ENCODE results near the gene AKAP13. TPM values are rescaled to one million over a fixed set of nuclear protein-coding genes. Genes with fewer than 3 reads are reported as not detected.

The AKAP13 gene
- total RNA-seq, 2 experiments from 2014 or later, result 85.1 to 104 TPM

DNA sequence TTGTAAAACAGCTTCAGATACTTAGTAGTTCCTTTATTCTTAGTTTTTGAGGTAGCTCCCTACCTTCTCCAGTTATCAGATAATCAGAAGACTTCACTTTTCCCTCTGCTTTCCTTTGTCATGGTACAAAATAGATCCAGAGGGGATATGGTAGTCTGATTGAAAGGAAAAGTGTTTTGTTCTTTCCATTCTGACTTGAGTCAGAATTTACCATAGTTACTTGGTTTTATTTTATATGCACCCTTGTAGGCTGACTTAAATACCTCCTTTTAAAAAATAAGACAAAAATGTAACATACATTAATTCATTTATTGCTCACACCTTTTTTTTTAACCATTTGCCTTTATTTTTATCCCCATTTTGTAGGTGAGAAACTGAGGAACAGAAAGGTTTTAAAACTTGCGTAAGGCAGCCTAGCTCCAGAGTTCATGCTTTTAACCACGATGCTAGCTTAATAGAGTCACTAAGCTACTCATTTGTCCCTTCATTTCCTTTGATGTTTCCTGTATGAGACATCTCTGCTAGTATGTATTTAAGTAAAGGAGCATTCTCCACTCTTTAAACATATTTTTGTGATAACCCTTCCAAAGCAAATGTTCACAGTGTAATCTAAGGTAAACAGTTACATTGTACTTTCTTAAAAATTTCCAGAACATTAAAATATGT lies 226.9 kb downstream of the AKAP13 start:
- ATAC-seq (peak; percentile 87), DNase-seq (no peak)
- H3K4me1 Mint-ChIP-seq, result peaks cover 30% of the 10 kb centered on the region
- H3K27me3 Mint-ChIP-seq, result no peaks in the 10 kb centered on the region
- CTCF ChIA-PET, result interaction anchor here (0.6 to 2.0 kb wide), 4 partner anchors 11 to 125 kb away, joined by 3 to 5 read pairs (median 4); no protein-coding TSS in a partner anchor
- intact Hi-C loops (cut with DNase I, micrococcal nuclease), result loop anchor here in 1 of 2 experiments (1.0 kb wide), 1 partner anchor 25 kb away; no protein-coding TSS in a partner anchor
- no peaks in the 10 kb centered on the region for H3K9me3 Mint-ChIP-seq (ENCODE audit: low read depth)
- H3K4me3 Mint-ChIP-seq, result no peak overlapping the region
- POLR2A ChIA-PET, result interaction anchor here (0.7 to 1.4 kb wide), 5 partner anchors 12 to 165 kb away, joined by 3 to 6 read pairs (median 3); no protein-coding TSS in a partner anchor
- peak overlapping the region; percentile 59 for H3K27ac Mint-ChIP-seq
- peaks cover 26% of the 10 kb centered on the region for H3K36me3 Mint-ChIP-seq (ENCODE audit: low read depth)

DNA sequence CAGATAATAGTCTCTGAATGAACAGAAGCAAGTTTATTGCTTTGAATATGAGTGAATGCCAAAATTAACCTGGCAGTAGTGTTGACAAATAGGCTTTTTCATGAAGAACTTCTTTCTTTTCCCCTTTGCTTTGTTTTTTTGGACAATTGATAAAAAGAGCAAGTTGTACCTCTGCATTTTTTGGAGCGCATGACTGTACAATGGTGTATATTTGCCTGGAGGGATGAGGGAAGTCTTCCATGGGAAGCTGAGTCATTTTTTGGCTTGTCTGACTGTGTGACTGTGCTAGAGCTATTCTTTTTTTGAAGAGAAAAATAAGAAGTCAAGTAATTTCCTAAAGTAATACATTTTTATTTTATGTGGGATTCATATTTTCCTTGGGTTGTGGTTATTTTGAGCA lies 227.4 kb downstream of the AKAP13 start:
- Mint-ChIP-seq H3K27me3 (no peaks in the 10 kb centered on the region), H3K4me3 (no peak overlapping the region), H3K4me1 (peaks cover 28% of the 10 kb centered on the region), H3K27ac (peak overlapping the region; percentile 51), H3K9me3 (ENCODE audit: low read depth) (no peaks in the 10 kb centered on the region), H3K36me3 (ENCODE audit: low read depth) (peaks cover 24% of the 10 kb centered on the region)
- ChIA-PET POLR2A (interaction anchor here (0.7 to 1.4 kb wide), 4 partner anchors 11 to 116 kb away, joined by 3 to 6 read pairs (median 4); no protein-coding TSS in a partner anchor), CTCF (interaction anchor here (1.5 to 2.0 kb wide), 3 partner anchors 10 to 37 kb away, joined by 3 to 5 read pairs (median 5); no protein-coding TSS in a partner anchor)
- DNase-seq (no peak), ATAC-seq (peak; percentile 20)
- intact Hi-C loops (cut with DNase I, micrococcal nuclease), result loop anchor here in 1 of 2 experiments (1.0 kb wide), 1 partner anchor 26 kb away; no protein-coding TSS in a partner anchor

DNA sequence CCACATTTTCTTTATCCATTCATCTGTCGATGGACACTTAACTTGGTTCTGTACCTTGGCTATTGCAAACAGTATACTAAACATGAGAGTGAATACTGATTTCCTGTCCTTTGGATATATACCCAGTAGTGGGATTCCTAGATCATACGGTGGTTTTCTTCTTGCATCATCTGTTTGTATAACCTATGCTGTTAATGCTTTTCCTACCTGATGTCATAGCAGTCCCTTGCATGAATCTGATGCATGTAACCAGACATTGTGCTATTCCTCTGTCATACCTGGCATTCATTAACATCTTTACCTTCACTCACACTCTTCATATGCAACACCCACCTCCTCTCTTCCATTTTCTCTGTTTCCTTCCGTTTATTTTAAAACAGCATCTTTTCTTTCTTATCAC lies 229.1 kb downstream of the AKAP13 start:
- Mint-ChIP-seq H3K27me3 (no peaks in the 10 kb centered on the region), H3K4me1 (peaks cover 15% of the 10 kb centered on the region), H3K36me3 (ENCODE audit: low read depth) (peaks cover 16% of the 10 kb centered on the region), H3K9me3 (ENCODE audit: low read depth) (no peaks in the 10 kb centered on the region), H3K27ac (no peak overlapping the region), H3K4me3 (no peak overlapping the region)
- intact Hi-C loops (cut with DNase I, micrococcal nuclease), result no loop called here
- ChIA-PET POLR2A (no interaction called here), CTCF (interaction anchor here (0.6 kb wide), 1 partner anchor 290 kb away, joined by 4 read pairs; no protein-coding TSS in a partner anchor)
- ATAC-seq, result no peak
- DNase-seq, result no peak

DNA sequence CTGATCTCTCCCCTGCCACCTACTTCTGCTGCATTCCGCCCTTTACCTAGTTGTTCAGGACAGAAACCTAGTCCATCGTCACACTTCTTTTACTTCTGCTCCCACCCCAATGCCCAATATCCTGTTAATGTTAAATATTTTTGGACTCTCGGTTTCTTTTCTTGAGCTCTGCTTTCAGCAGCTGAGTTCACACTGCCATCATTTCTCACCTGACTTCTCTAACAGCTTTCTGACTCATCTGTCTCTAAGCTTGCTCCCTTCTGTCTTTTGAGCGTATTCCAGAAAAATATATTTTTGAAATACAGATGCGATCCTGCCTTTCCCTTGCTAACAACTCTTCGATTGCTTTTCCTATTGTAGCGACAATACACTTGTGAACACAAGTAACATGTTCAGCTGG lies 231.0 kb downstream of the AKAP13 start:
- H3K4me1 Mint-ChIP-seq, result peaks cover 28% of the 10 kb centered on the region
- H3K9me3 Mint-ChIP-seq (ENCODE audit: low read depth), result no peaks in the 10 kb centered on the region
- DNase-seq, result no peak
- H3K27ac Mint-ChIP-seq, result peak overlapping the region; percentile 70
- POLR2A ChIA-PET, result no interaction called here
- no peaks in the 10 kb centered on the region for H3K27me3 Mint-ChIP-seq
- ATAC-seq, result no peak
- H3K36me3 Mint-ChIP-seq (ENCODE audit: low read depth), result peaks cover 11% of the 10 kb centered on the region
- CTCF ChIA-PET, result interaction anchor here (1.2 to 1.7 kb wide), 2 partner anchors 11 to 16 kb away, joined by 3 to 4 read pairs; no protein-coding TSS in a partner anchor
- intact Hi-C loops (cut with DNase I, micrococcal nuclease), result loop anchor here in 1 of 2 experiments (10.0 kb wide), 1 partner anchor 223 kb away; no protein-coding TSS in a partner anchor
- no peak overlapping the region for H3K4me3 Mint-ChIP-seq

DNA sequence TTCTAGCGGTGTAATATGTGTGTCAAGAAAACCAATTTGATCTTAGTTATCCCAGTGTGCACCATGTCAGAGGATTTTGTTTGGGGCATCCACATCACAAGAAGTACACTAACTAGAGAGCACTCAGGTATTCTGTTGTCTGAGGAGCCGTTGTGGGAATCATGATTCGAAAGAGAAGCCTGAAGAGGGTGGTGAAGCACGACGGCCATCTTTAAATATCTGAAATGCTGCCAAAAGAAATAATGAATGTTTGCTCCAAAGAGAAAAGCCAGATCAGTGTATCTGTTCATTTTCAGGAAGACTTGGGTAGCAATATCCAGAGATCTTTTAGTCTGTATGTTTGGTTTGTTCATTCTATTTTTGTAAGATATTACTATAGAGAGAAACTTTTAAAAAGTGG lies 233.7 kb downstream of the AKAP13 start:
- Mint-ChIP-seq H3K4me1 (peaks cover 33% of the 10 kb centered on the region), H3K27me3 (no peaks in the 10 kb centered on the region), H3K9me3 (ENCODE audit: low read depth) (no peaks in the 10 kb centered on the region), H3K4me3 (no peak overlapping the region), H3K27ac (no peak overlapping the region), H3K36me3 (ENCODE audit: low read depth) (peaks cover 11% of the 10 kb centered on the region)
- ChIA-PET CTCF (no interaction called here), POLR2A (no interaction called here)
- no peak for ATAC-seq
- intact Hi-C loops (cut with DNase I, micrococcal nuclease), result loop anchor here in 1 of 2 experiments (10.0 kb wide), 1 partner anchor 221 kb away; no protein-coding TSS in a partner anchor
- DNase-seq, result no peak

DNA sequence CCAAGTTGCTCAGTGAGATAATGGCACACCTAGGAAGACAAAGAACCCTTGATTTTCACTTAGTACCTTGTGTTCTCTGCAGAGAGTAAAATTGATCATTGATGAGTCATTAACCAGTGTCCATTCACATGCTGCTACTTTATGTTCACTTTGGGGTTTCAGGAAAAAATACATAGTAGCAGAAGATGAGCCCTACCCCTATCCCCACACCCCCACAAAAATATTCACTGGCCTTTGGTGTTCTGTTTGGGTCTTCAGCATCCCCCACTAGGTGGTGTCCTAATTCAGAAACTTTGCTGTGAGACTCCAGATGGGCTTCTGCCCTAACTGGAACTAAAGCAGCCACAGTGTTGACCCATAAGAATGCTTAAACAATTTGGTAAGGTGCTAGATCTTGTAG lies 235.5 kb downstream of the AKAP13 start:
- DNase-seq (peak; percentile 24), ATAC-seq (peak; percentile 13)
- intact Hi-C loops (cut with DNase I, micrococcal nuclease), result loop anchor here in 1 of 2 experiments (5.0 to 10.0 kb wide), 3 partner anchors 129 to 219 kb away; partner anchors contain the start of gene KLHL25
- Mint-ChIP-seq H3K9me3 (ENCODE audit: low read depth) (no peaks in the 10 kb centered on the region), H3K4me1 (peaks cover 32% of the 10 kb centered on the region), H3K36me3 (ENCODE audit: low read depth) (peaks cover 8% of the 10 kb centered on the region), H3K27me3 (no peaks in the 10 kb centered on the region), H3K27ac (no peak overlapping the region), H3K4me3 (no peak overlapping the region)
- ChIA-PET CTCF (interaction anchor here (1.0 to 1.6 kb wide), 2 partner anchors 12 to 108 kb away, joined by 4 read pairs; no protein-coding TSS in a partner anchor), POLR2A (no interaction called here)

DNA sequence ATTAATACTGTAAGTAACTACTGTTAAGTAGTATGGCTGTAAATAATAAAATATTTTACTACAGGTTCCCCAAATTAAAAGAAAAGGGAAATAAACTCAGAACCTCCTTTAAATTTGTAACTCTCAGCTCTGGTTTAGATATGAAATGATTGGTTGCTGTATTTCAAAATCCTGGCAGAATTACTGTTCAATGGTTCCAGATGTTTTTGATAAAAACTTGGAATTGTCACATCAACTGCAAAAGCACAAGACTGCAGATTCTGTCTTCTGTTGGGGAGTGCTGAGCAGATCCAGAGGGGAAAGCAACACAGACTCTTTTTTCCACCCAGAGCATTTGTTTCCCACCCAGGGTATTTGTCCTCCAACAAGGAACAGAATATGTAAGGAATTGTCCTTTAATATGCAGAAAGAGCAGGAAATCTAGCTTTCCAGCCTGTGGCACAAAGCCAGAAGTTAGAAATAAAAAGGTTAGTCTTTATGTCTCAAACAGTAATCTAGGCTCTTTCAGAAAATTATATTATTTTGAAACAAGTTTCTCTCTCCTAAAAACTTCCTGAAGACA lies 236.2 kb downstream of the AKAP13 start:
- DNase-seq, result no peak
- ChIA-PET CTCF (interaction anchor here (0.6 to 1.6 kb wide), 3 partner anchors 13 to 108 kb away, joined by 4 read pairs; no protein-coding TSS in a partner anchor), POLR2A (no interaction called here)
- H3K27ac Mint-ChIP-seq, result peak overlapping the region; percentile 5
- H3K4me3 Mint-ChIP-seq, result no peak overlapping the region
- no peak for ATAC-seq
- peaks cover 26% of the 10 kb centered on the region for H3K4me1 Mint-ChIP-seq
- no peaks in the 10 kb centered on the region for H3K27me3 Mint-ChIP-seq
- H3K9me3 Mint-ChIP-seq (ENCODE audit: low read depth), result no peaks in the 10 kb centered on the region
- intact Hi-C loops (cut with DNase I, micrococcal nuclease), result loop anchor here in 1 of 2 experiments (5.0 to 10.0 kb wide), 3 partner anchors 129 to 218 kb away; partner anchors contain the start of gene KLHL25
- H3K36me3 Mint-ChIP-seq (ENCODE audit: low read depth), result peaks cover 5% of the 10 kb centered on the region

DNA sequence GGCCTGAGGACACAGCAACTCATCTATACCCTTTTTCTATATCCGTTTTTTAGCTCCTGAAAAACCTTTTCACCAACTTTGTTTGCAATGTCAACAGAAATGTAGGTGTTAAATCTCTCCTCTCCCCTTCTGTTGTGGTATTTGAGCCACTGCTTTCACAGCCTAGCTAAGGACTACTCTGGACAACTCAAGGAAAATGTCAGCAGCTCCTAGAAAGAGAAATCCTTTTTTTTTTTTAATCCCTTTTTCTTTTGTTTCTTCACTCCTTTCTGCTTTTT lies 237.8 kb downstream of the AKAP13 start:
- H3K27me3 Mint-ChIP-seq, result no peaks in the 10 kb centered on the region
- peaks cover 39% of the 10 kb centered on the region for H3K4me1 Mint-ChIP-seq
- no peak for DNase-seq
- intact Hi-C loops (cut with DNase I, micrococcal nuclease), result loop anchor here (2.0 to 10.0 kb wide), 6 partner anchors 31 to 217 kb away; partner anchors contain the start of gene KLHL25 (in 1 of the 2)
- H3K36me3 Mint-ChIP-seq (ENCODE audit: low read depth), result peaks cover 5% of the 10 kb centered on the region
- no peak for ATAC-seq
- CTCF ChIA-PET, result interaction anchor here (0.6 to 2.0 kb wide), 13 partner anchors 11 to 114 kb away, joined by 3 to 6 read pairs (median 4); no protein-coding TSS in a partner anchor
- H3K9me3 Mint-ChIP-seq (ENCODE audit: low read depth), result no peaks in the 10 kb centered on the region
- no peak overlapping the region for H3K27ac Mint-ChIP-seq
- H3K4me3 Mint-ChIP-seq, result no peak overlapping the region
- POLR2A ChIA-PET, result interaction anchor here (0.5 to 1.3 kb wide), 4 partner anchors 13 to 205 kb away, joined by 3 to 6 read pairs (median 3); no protein-coding TSS in a partner anchor

DNA sequence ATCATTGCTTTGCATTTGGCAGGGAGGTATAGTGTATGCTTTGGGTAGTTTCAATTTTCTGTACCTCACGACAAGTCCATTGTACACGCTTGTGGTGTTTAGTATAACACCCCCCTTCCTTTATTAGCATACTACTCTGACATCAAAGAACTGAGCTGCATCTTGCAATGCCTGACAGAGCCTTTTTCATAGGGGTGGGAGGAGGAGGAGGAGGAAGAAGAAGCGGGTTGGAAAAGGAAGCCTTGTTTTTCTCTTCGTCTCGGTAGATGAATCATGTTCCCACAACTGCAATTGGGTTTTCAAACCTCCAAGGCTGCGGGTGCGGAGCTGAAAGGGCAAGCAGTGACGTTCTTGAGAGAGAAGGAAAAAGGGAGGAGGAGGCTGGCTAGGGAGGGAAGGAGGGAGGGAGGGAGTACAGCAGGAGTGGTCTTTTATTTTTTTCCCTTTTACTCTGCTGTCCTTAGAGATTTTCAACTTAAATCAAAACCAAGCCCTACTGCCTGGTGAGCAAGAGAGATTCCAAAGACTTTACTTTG lies 238.6 kb downstream of the AKAP13 start:
- CTCF ChIA-PET, result interaction anchor here (0.7 to 2.0 kb wide), 12 partner anchors 13 to 339 kb away, joined by 3 to 6 read pairs (median 4); no protein-coding TSS in a partner anchor
- no peaks in the 10 kb centered on the region for H3K27me3 Mint-ChIP-seq
- POLR2A ChIA-PET, result interaction anchor here (0.6 to 1.4 kb wide), 6 partner anchors 12 to 231 kb away, joined by 3 to 6 read pairs (median 6); no protein-coding TSS in a partner anchor
- DNase-seq (peak; percentile 78), ATAC-seq (peak; percentile 90)
- peaks cover 48% of the 10 kb centered on the region for H3K4me1 Mint-ChIP-seq
- H3K27ac Mint-ChIP-seq, result no peak overlapping the region
- intact Hi-C loops (cut with DNase I, micrococcal nuclease), result loop anchor here (1.0 to 10.0 kb wide), 9 partner anchors 27 to 216 kb away; partner anchors contain the start of gene KLHL25 (in 1 of the 2)
- no peak overlapping the region for H3K4me3 Mint-ChIP-seq
- no peaks in the 10 kb centered on the region for H3K9me3 Mint-ChIP-seq (ENCODE audit: low read depth)
- H3K36me3 Mint-ChIP-seq (ENCODE audit: low read depth), result peaks cover 5% of the 10 kb centered on the region

DNA sequence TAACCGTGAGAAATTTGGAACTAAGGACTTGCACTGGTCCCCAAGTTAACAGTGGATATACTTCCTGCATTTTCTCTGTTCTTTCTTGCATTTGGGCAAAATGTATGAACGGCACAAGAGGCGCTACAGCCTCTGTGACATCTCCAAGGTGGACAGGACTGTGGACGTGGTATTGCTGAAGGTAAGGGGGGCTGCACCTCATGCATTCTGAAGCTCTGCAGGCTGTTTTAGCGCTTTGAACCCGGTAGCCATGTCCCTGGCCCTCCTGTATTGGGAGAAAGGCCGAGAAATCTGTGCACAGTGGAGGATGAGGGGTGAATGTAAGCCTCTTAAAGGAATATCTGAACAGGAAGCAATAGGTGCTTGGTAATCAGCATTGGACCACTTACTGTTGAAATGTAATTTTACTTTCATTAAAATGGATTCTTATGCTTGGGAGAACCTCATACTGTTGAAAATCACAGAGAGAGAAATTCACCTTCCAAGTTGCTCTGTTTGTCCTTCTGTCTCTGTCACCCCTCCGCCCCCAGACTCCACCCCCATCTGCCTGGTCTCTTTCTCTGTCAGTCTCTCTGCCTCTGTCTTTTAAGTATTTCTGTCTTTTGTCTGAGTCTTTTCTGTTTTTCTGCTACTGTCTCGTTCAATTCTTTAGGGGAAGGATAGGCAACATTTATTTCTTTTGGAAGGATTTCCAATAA lies 239.7 kb downstream of the AKAP13 start:
- CTCF ChIA-PET, result interaction anchor here (0.9 kb wide), 1 partner anchor 13 kb away, joined by 3 read pairs; no protein-coding TSS in a partner anchor

More for the DNA sequence above, 239.7 kb downstream of the AKAP13 start:
- H3K4me1 Mint-ChIP-seq, result peaks cover 52% of the 10 kb centered on the region
- peaks cover 7% of the 10 kb centered on the region for H3K36me3 Mint-ChIP-seq (ENCODE audit: low read depth)
- no peak overlapping the region for H3K27ac Mint-ChIP-seq
- DNase-seq, result peak; percentile 62
- no peak overlapping the region for H3K4me3 Mint-ChIP-seq
- intact Hi-C loops (cut with DNase I, micrococcal nuclease), result loop anchor here (1.0 to 10.0 kb wide), 11 partner anchors 26 to 215 kb away; partner anchors contain the start of gene KLHL25 (in 1 of the 2)
- no peak for ATAC-seq
- no peaks in the 10 kb centered on the region for H3K9me3 Mint-ChIP-seq (ENCODE audit: low read depth)
- no peaks in the 10 kb centered on the region for H3K27me3 Mint-ChIP-seq
- POLR2A ChIA-PET, result interaction anchor here (1.0 to 1.4 kb wide), 2 partner anchors 26 to 48 kb away, joined by 5 to 6 read pairs; no protein-coding TSS in a partner anchor

Measured in activated CD4-positive, alpha-beta T cell treated with anti-CD3 and anti-CD28 coated beads for 36 hours (primary cell).